HEK293 (cell line): Measurements from ENCODE around the gene GGT5.
"Not testable (repeated sequence)": the region's sequence is repeated elsewhere in the genome, so short reads cannot be mapped to it uniquely, and the experiment has no call there.

Source experiments
- HOXA7 ChIP-seq: sonication (generic); formaldehyde crosslinking; IDR thresholded peaks from 2 replicates; pipeline ENCODE4 v1.8.1; 2022; ENCODE audit warnings: missing genetic modification reagents, borderline replicate concordance
- YY1 ChIP-seq: fragments of 450-650 bp; formaldehyde crosslinking; IDR thresholded peaks from 2 replicates; pipeline ENCODE4 v1.5.1; 2018; ENCODE audit warnings: missing biosample characterization, missing genetic modification characterization
- ZNF585B ChIP-seq: fragments of 450-650 bp; formaldehyde crosslinking; IDR thresholded peaks from 2 replicates; pipeline ENCODE4 v1.5.1; 2016; ENCODE audit warnings: missing biosample characterization, missing genetic modification characterization
- TF ChIP-seq, protein P1 (sequence below): fragments of 450-650 bp; formaldehyde crosslinking; IDR thresholded peaks from 2 replicates; pipeline ENCODE4 v1.5.1; 2016; ENCODE audit warnings: missing biosample characterization, missing genetic modification characterization

DNA sequence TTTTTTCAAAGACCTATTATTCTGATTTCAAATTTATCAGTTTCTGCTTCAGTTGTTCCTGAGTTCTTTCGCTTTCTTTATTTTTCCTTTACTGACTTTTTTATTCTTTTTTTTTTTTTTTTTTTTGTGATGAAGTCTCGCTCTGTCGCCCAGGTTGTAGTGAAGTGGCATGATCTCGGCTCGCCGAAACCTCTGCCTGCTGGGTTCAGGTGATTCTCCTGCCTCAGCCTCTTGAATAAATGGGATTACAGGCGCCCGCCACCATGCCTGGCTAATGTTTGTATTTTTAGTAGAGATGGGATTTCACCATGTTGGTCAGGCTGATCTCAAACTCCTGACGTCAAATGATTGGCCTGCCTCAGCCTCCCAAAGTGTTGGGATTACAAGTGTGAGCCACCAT, 31.8 kb downstream of the GGT5 start:
- TF ChIP-seq YY1; HOXA7; ZNF585B (tag by site-specific recombination): not testable (repeated sequence)
- TF ChIP-seq, protein P1, sequence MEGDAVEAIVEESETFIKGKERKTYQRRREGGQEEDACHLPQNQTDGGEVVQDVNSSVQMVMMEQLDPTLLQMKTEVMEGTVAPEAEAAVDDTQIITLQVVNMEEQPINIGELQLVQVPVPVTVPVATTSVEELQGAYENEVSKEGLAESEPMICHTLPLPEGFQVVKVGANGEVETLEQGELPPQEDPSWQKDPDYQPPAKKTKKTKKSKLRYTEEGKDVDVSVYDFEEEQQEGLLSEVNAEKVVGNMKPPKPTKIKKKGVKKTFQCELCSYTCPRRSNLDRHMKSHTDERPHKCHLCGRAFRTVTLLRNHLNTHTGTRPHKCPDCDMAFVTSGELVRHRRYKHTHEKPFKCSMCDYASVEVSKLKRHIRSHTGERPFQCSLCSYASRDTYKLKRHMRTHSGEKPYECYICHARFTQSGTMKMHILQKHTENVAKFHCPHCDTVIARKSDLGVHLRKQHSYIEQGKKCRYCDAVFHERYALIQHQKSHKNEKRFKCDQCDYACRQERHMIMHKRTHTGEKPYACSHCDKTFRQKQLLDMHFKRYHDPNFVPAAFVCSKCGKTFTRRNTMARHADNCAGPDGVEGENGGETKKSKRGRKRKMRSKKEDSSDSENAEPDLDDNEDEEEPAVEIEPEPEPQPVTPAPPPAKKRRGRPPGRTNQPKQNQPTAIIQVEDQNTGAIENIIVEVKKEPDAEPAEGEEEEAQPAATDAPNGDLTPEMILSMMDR (tag by site-specific recombination), result not testable (repeated sequence)
